OCI-LY7 (cell line): ENCODE results near the gene CNOT1. TPM values are rescaled to one million over a fixed set of nuclear protein-coding genes. Genes with fewer than 3 reads are reported as not detected.

Source experiments
- BruUV-seq: library from RNA; stranded (reverse); fragments of 400-500 nt; replicated peaks from 2 replicates; lab custom pipeline; 2021; lab: Mats Ljungman, UMichigan
- CTCF ChIA-PET: fragments of 300-600 bp; sonication (Branson Sonifier 250); formaldehyde crosslinking; loops from one replicate; lab custom pipeline; 2022; ENCODE audit warnings: antibody characterized with exemption; ENCODE audit not compliant: unreplicated experiment; lab: Charles Lee
- POLR2A ChIA-PET: fragments of 300-600 bp; sonication (Branson Sonifier 250); formaldehyde crosslinking; loops from one replicate; lab custom pipeline; 2022; ENCODE audit warnings: antibody characterized with exemption; lab: Charles Lee
- DNase-seq: peaks from one replicate; pipeline ENCODE4 v3.0.0-alpha.2; 2015; ENCODE audit warnings: low spot score
- H2AFZ ChIP-seq: fragments of 200-600 bp; sonication (generic), shearing (Covaris generic); 2 replicates; pipeline ENCODE4 v1.6.1; 2014; ENCODE audit warnings: mild to moderate bottlenecking, antibody characterized with exemption, low read length, moderate library complexity
- H3K27ac ChIP-seq: fragments of 200-600 bp; sonication (generic); 2 replicates; pipeline ENCODE4 v1.5.1; 2014; ENCODE audit warnings: mixed run types, low read depth, mild to moderate bottlenecking, moderate library complexity, low read length, inconsistent platforms; ENCODE audit not compliant: poor library complexity, severe bottlenecking
- H3K36me3 ChIP-seq: fragments of 200-600 bp; sonication (generic); 2 replicates; pipeline ENCODE4 v1.6.1; 2014; ENCODE audit warnings: mild to moderate bottlenecking, antibody characterized with exemption, low read length, moderate library complexity, mixed read lengths; ENCODE audit not compliant: insufficient read depth
- H3K4me1 ChIP-seq: fragments of 200-600 bp; sonication (generic); 2 replicates; pipeline ENCODE4 v1.5.1; 2014; ENCODE audit warnings: mild to moderate bottlenecking, low read length; ENCODE audit not compliant: insufficient read depth, poor library complexity, severe bottlenecking
- H3K4me2 ChIP-seq: fragments of 200-600 bp; sonication (generic); 2 replicates; pipeline ENCODE4 v1.6.1; 2014; ENCODE audit warnings: mild to moderate bottlenecking, low read length
- H3K4me3 ChIP-seq: fragments of 200-600 bp; sonication (generic); 2 replicates; pipeline ENCODE4 v1.5.1; 2014; ENCODE audit warnings: mild to moderate bottlenecking, low read depth, low read length; ENCODE audit not compliant: poor library complexity, severe bottlenecking
- H3K79me2 ChIP-seq: fragments of 200-600 bp; sonication (generic); 2 replicates; pipeline ENCODE4 v1.6.1; 2016; ENCODE audit warnings: low read depth, mild to moderate bottlenecking, low read length, moderate library complexity, mixed read lengths; ENCODE audit not compliant: insufficient read depth
- H3K9me2 ChIP-seq: fragments of 200-600 bp; sonication (generic); 2 replicates; pipeline ENCODE4 v1.6.1; 2016; ENCODE audit warnings: mild to moderate bottlenecking, low read length, mixed read lengths; ENCODE audit not compliant: insufficient read depth
- H3K9me3 ChIP-seq: fragments of 200-600 bp; sonication (generic); 2 replicates; pipeline ENCODE4 v1.6.1; 2014; ENCODE audit warnings: mild to moderate bottlenecking, mixed run types, low read length, mixed read lengths
- H4K20me1 ChIP-seq: fragments of 200-600 bp; sonication (generic); 2 replicates; pipeline ENCODE4 v1.6.1; 2014; ENCODE audit warnings: mild to moderate bottlenecking, antibody characterized with exemption, low read length, moderate library complexity, mixed read lengths; ENCODE audit not compliant: insufficient read depth
- CTCF ChIP-seq: fragments of 200-600 bp; sonication (generic); conservative IDR thresholded peaks from 2 replicates; pipeline ENCODE4 v1.5.1; 2014; ENCODE audit warnings: mild to moderate bottlenecking, antibody characterized with exemption, low read length, moderate library complexity, mixed read lengths
- EZH2phosphoT487 ChIP-seq: fragments of 200-600 bp; sonication (generic); IDR thresholded peaks from 2 replicates; pipeline ENCODE4 v1.6.1; 2018; ENCODE audit warnings: low read depth, borderline replicate concordance, mild to moderate bottlenecking, mixed run types, antibody characterized with exemption, low read length, moderate library complexity, mixed read lengths
- intact Hi-C: fragments of 100-400 bp; cut with micrococcal nuclease; formaldehyde crosslinking; loops from one replicate; pipeline ENCODE4 v1.10.0; 2022; ENCODE audit not compliant: unreplicated experiment
- total RNA-seq, 2 experiments: library from RNA; depleted of rRNA in 1 of 2; stranded (reverse); fragments of >200 nt in 1 of 2; shearing (Covaris generic) in 1 of 2; gene quantifications; 2 replicates each; pipeline ENCODE4 v1.2.3, GENCODE V29; 2014 to 2022

Gene CNOT1
- total RNA-seq, 2 experiments from 2014 or later = 230 to 288 TPM

- Histone ChIP-seq H4K20me1 (no peaks in the 10 kb centered on the region), H3K9me2 (no peaks in the 10 kb centered on the region), H3K4me3 (no peak overlapping the region), H3K4me2 (0 out of 2 replicates have a peak overlapping the region, but pooled peaks have one; percentile 78), H2AFZ (no peak overlapping the region), H3K9me3 (no peaks in the 10 kb centered on the region), H3K36me3 (no peaks in the 10 kb centered on the region), H3K4me1 (peaks cover 34% of the 10 kb centered on the region), H3K27ac (no peak overlapping the region), H3K79me2 (no peaks in the 10 kb centered on the region)
- no peak for TF ChIP-seq EZH2phosphoT487
- TF ChIP-seq CTCF = no peak
- BruUV-seq = no TSS peak
- CTCF ChIA-PET = no interaction called here
- intact Hi-C loops = loop anchor here (5.0 kb wide), 2 partner anchors 163 to 258 kb away; no protein-coding TSS in a partner anchor
- POLR2A ChIA-PET = interaction anchor here (0.6 kb wide), 1 partner anchor 241 kb away, joined by 7 read pairs; no protein-coding TSS in a partner anchor
- DNase-seq = no peak
Observed at GRCh38 chr16:58499092-58499511, 130.5 kb downstream of the CNOT1 start.

- no peak for DNase-seq
- H3K4me1 ChIP-seq = peaks cover 34% of the 10 kb centered on the region
- H3K9me2 ChIP-seq = no peaks in the 10 kb centered on the region
- no peak overlapping the region for H2AFZ ChIP-seq
- no peaks in the 10 kb centered on the region for H3K36me3 ChIP-seq
- no peaks in the 10 kb centered on the region for H3K79me2 ChIP-seq
- intact Hi-C loops = loop anchor here (5.0 kb wide), 2 partner anchors 164 to 259 kb away; no protein-coding TSS in a partner anchor
- H3K9me3 ChIP-seq = no peaks in the 10 kb centered on the region
- H4K20me1 ChIP-seq = no peaks in the 10 kb centered on the region
- no peak overlapping the region for H3K4me3 ChIP-seq
- POLR2A ChIA-PET = no interaction called here
- no TSS peak for BruUV-seq
- TF ChIP-seq CTCF (no peak), EZH2phosphoT487 (no peak)
- no peak overlapping the region for H3K4me2 ChIP-seq
- H3K27ac ChIP-seq = no peak overlapping the region
- CTCF ChIA-PET = interaction anchor here (0.6 kb wide), 1 partner anchor 255 kb away, joined by 3 read pairs; no protein-coding TSS in a partner anchor
Observed at GRCh38 chr16:58498341-58499091, 131.1 kb downstream of the CNOT1 start.

- intact Hi-C loops = loop anchor here (5.0 kb wide), 2 partner anchors 164 to 259 kb away; no protein-coding TSS in a partner anchor
Observed at GRCh38 chr16:58497935-58498334, 131.7 kb downstream of the CNOT1 start.

More at GRCh38 chr16:58497935-58498334, 131.7 kb downstream of the CNOT1 start:
- TF ChIP-seq CTCF (no peak), EZH2phosphoT487 (no peak)
- ChIA-PET CTCF (no interaction called here), POLR2A (no interaction called here)
- Histone ChIP-seq H3K9me3 (no peaks in the 10 kb centered on the region), H3K4me2 (no peak overlapping the region), H3K4me3 (no peak overlapping the region), H3K79me2 (no peaks in the 10 kb centered on the region), H4K20me1 (no peaks in the 10 kb centered on the region), H3K36me3 (no peaks in the 10 kb centered on the region), H3K9me2 (no peaks in the 10 kb centered on the region), H2AFZ (no peak overlapping the region), H3K27ac (no peak overlapping the region), H3K4me1 (peaks cover 34% of the 10 kb centered on the region)
- no peak for DNase-seq
- BruUV-seq = no TSS peak
